Peyer's patch (tissue), 4 donors: Measurements from ENCODE around the gene TMEM139.

ENCODE experiments used
- POLR2A ChIP-seq, 2 donors: fragments of 450-650 bp; IDR thresholded peaks; one replicate each; pipeline ENCODE4 v1.5.1; 2017; ENCODE audit warnings: antibody characterized with exemption in 2 of 2, mild to moderate bottlenecking in 2 of 2, moderate library complexity in 2 of 2
- TF ChIP-seq, protein P1 (sequence below), 6 experiments: fragments of 450-650 bp in 4 of 6; fragments of 200-600 bp in 2 of 6; sonication (generic) in 1 of 6; IDR thresholded peaks; one replicate each; pipeline ENCODE4 v1.5.1; 2017 to 2019; ENCODE audit warnings: antibody characterized with exemption in 6 of 6, mild to moderate bottlenecking in 3 of 6, moderate library complexity in 1 of 6

GRCh38 chr7:143259765-143260164 lies 25.0 kb upstream of the TMEM139 start:
- TF ChIP-seq, protein P1, sequence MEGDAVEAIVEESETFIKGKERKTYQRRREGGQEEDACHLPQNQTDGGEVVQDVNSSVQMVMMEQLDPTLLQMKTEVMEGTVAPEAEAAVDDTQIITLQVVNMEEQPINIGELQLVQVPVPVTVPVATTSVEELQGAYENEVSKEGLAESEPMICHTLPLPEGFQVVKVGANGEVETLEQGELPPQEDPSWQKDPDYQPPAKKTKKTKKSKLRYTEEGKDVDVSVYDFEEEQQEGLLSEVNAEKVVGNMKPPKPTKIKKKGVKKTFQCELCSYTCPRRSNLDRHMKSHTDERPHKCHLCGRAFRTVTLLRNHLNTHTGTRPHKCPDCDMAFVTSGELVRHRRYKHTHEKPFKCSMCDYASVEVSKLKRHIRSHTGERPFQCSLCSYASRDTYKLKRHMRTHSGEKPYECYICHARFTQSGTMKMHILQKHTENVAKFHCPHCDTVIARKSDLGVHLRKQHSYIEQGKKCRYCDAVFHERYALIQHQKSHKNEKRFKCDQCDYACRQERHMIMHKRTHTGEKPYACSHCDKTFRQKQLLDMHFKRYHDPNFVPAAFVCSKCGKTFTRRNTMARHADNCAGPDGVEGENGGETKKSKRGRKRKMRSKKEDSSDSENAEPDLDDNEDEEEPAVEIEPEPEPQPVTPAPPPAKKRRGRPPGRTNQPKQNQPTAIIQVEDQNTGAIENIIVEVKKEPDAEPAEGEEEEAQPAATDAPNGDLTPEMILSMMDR (IDR thresholded peaks at IDR 0.05) = no peak
- TF ChIP-seq POLR2A (IDR thresholded peaks at IDR 0.05) = no peak
